HEK293 (cell line): Measurements from ENCODE around the gene KLK6.
A peak's percentile ranks its signal among the peaks of the same experiment; 100 is the strongest.

ENCODE experiments used
- CTCF ChIA-PET: fragments of 350-600 bp; formaldehyde crosslinking; extraction: SDS; loops from one replicate; lab custom pipeline; 2021; ENCODE audit warnings: antibody characterized with exemption; lab: Yijun Ruan, JAX
- POLR2A ChIA-PET: fragments of 300-600 bp; formaldehyde crosslinking; extraction: SDS; loops from one replicate; lab custom pipeline; 2020; ENCODE audit warnings: antibody characterized with exemption, inconsistent platforms; lab: Yijun Ruan, JAX
- H3K27ac ChIP-seq: fragments of 200-500 bp; sonication (Bioruptor generic); 2 replicates; pipeline ENCODE4 v1.5.1; 2014; ENCODE audit warnings: low read depth, low read length, control low read depth, inconsistent platforms; ENCODE audit errors: extremely low read depth
- H3K36me3 ChIP-seq, 2 experiments: fragments of 200-500 bp in 1 of 2; sonication (Bioruptor generic) in 1 of 2; 1 replicate in 1 of 2; 2 replicates in 1 of 2; pipeline ENCODE4 v1.5.1; 2014 to 2017; ENCODE audit warnings: inconsistent platforms in 2 of 2, low read length in 2 of 2; ENCODE audit not compliant: control insufficient read depth in 2 of 2, insufficient read depth in 1 of 2
- H3K4me1 ChIP-seq: fragments of 200-500 bp; sonication (Bioruptor generic); 2 replicates; pipeline ENCODE4 v1.5.1; 2014; ENCODE audit warnings: mild to moderate bottlenecking, low read length, inconsistent platforms; ENCODE audit not compliant: control insufficient read depth, insufficient read depth
- H3K4me3 ChIP-seq: 2 replicates; pipeline ENCODE4 v1.5.1; 2011; ENCODE audit warnings: low read depth, mild to moderate bottlenecking, control low read depth, low read length, moderate library complexity
- H3K9me3 ChIP-seq: fragments of 200-500 bp; sonication (Bioruptor generic); 2 replicates; pipeline ENCODE4 v1.5.1; 2014; ENCODE audit warnings: low read depth, low read length, inconsistent platforms; ENCODE audit not compliant: control insufficient read depth, insufficient read depth
- ATF2 ChIP-seq: fragments of 450-650 bp; formaldehyde crosslinking; IDR thresholded peaks from 2 replicates; pipeline ENCODE4 v1.5.1; 2016; ENCODE audit warnings: missing biosample characterization, missing genetic modification characterization, low read depth
- GFI1B ChIP-seq: fragments of 450-650 bp; formaldehyde crosslinking; IDR thresholded peaks from 2 replicates; pipeline ENCODE4 v1.5.1; 2016; ENCODE audit warnings: missing biosample characterization, missing genetic modification characterization
- INSM2 ChIP-seq: fragments of 450-650 bp; formaldehyde crosslinking; IDR thresholded peaks from 2 replicates; pipeline ENCODE4 v1.5.1; 2016; ENCODE audit warnings: missing biosample characterization, missing genetic modification characterization
- KLF1 ChIP-seq: fragments of 450-650 bp; formaldehyde crosslinking; IDR thresholded peaks from 2 replicates; pipeline ENCODE4 v1.5.1; 2016; ENCODE audit warnings: missing biosample characterization, missing genetic modification characterization
- KLF16 ChIP-seq: fragments of 450-650 bp; formaldehyde crosslinking; IDR thresholded peaks from 2 replicates; pipeline ENCODE4 v1.5.1; 2017; ENCODE audit warnings: missing biosample characterization, missing genetic modification characterization
- KLF7 ChIP-seq: fragments of 450-650 bp; formaldehyde crosslinking; IDR thresholded peaks from 2 replicates; pipeline ENCODE4 v1.5.1; 2016; ENCODE audit warnings: missing biosample characterization, missing genetic modification characterization, borderline replicate concordance
- OVOL3 ChIP-seq: fragments of 450-650 bp; formaldehyde crosslinking; IDR thresholded peaks from 2 replicates; pipeline ENCODE4 v1.5.1; 2016; ENCODE audit warnings: missing biosample characterization, missing genetic modification characterization
- SP3 ChIP-seq: fragments of 450-650 bp; formaldehyde crosslinking; IDR thresholded peaks from 2 replicates; pipeline ENCODE4 v1.5.1; 2016; ENCODE audit warnings: missing biosample characterization, missing genetic modification characterization
- ZBTB1 ChIP-seq: fragments of 450-650 bp; formaldehyde crosslinking; IDR thresholded peaks from 2 replicates; pipeline ENCODE4 v1.5.1; 2016; ENCODE audit warnings: missing biosample characterization, missing genetic modification characterization
- ZNF112 ChIP-seq: fragments of 450-650 bp; formaldehyde crosslinking; IDR thresholded peaks from 2 replicates; pipeline ENCODE4 v1.5.0; 2017; ENCODE audit warnings: missing biosample characterization, missing genetic modification characterization
- ZNF114 ChIP-seq: fragments of 450-650 bp; formaldehyde crosslinking; IDR thresholded peaks from 2 replicates; pipeline ENCODE4 v1.5.0; 2017; ENCODE audit warnings: missing biosample characterization, missing genetic modification characterization
- ZNF121 ChIP-seq: fragments of 450-650 bp; formaldehyde crosslinking; IDR thresholded peaks from 2 replicates; pipeline ENCODE4 v1.5.1; 2016; ENCODE audit warnings: missing biosample characterization, missing genetic modification characterization
- ZNF148 ChIP-seq: fragments of 450-650 bp; formaldehyde crosslinking; IDR thresholded peaks from 2 replicates; pipeline ENCODE4 v1.5.0; 2017; ENCODE audit warnings: missing biosample characterization, missing genetic modification characterization, borderline replicate concordance
- ZNF157 ChIP-seq: fragments of 450-650 bp; formaldehyde crosslinking; IDR thresholded peaks from 2 replicates; pipeline ENCODE4 v1.5.1; 2016; ENCODE audit warnings: missing biosample characterization, missing genetic modification characterization
- ZNF202 ChIP-seq: fragments of 450-650 bp; formaldehyde crosslinking; IDR thresholded peaks from 2 replicates; pipeline ENCODE4 v1.5.1; 2016; ENCODE audit warnings: missing biosample characterization, missing genetic modification characterization, borderline replicate concordance
- ZNF223 ChIP-seq: fragments of 450-650 bp; formaldehyde crosslinking; IDR thresholded peaks from 2 replicates; pipeline ENCODE4 v1.5.1; 2016; ENCODE audit warnings: missing biosample characterization, missing genetic modification characterization
- ZNF324 ChIP-seq: fragments of 450-650 bp; formaldehyde crosslinking; IDR thresholded peaks from 2 replicates; pipeline ENCODE4 v1.5.1; 2016; ENCODE audit warnings: missing biosample characterization, missing genetic modification characterization
- ZNF404 ChIP-seq: fragments of 450-650 bp; formaldehyde crosslinking; IDR thresholded peaks from 2 replicates; pipeline ENCODE4 v1.5.1; 2017; ENCODE audit warnings: missing biosample characterization, missing genetic modification characterization
- ZNF423 ChIP-seq: fragments of 450-650 bp; formaldehyde crosslinking; IDR thresholded peaks from 2 replicates; pipeline ENCODE4 v1.5.1; 2016; ENCODE audit warnings: missing biosample characterization, missing genetic modification characterization
- ZNF501 ChIP-seq: fragments of 450-650 bp; formaldehyde crosslinking; IDR thresholded peaks from 2 replicates; pipeline ENCODE4 v1.5.1; 2016; ENCODE audit warnings: missing biosample characterization, missing genetic modification characterization
- ZNF518A ChIP-seq: fragments of 450-650 bp; formaldehyde crosslinking; conservative IDR thresholded peaks from 2 replicates; pipeline ENCODE4 v1.5.1; 2016; ENCODE audit warnings: low read depth, missing biosample characterization, missing genetic modification characterization
- ZNF521 ChIP-seq: fragments of 450-650 bp; formaldehyde crosslinking; IDR thresholded peaks from 2 replicates; pipeline ENCODE4 v1.5.1; 2017; ENCODE audit warnings: missing biosample characterization, mild to moderate bottlenecking, missing genetic modification characterization
- ZNF639 ChIP-seq: fragments of 450-650 bp; formaldehyde crosslinking; IDR thresholded peaks from 2 replicates; pipeline ENCODE4 v1.5.1; 2016; ENCODE audit warnings: missing biosample characterization, missing genetic modification characterization
- ZNF670 ChIP-seq: fragments of 450-650 bp; formaldehyde crosslinking; IDR thresholded peaks from 2 replicates; pipeline ENCODE4 v1.5.1; 2016; ENCODE audit warnings: missing biosample characterization, missing genetic modification characterization, low read depth
- ZNF701 ChIP-seq: fragments of 450-650 bp; formaldehyde crosslinking; IDR thresholded peaks from 2 replicates; pipeline ENCODE4 v1.5.1; 2016; ENCODE audit warnings: missing biosample characterization, missing genetic modification characterization

Gene KLK6

GRCh38 chr19:51003316-51003715 lies 33.9 kb upstream of the KLK6 start (continued):
- TF ChIP-seq ZNF639 (tag by site-specific recombination) (no peak), ZBTB1 (tag by site-specific recombination) (no peak)

GRCh38 chr19:51002542-51003311 lies 33.3 kb upstream of the KLK6 start:
- no peaks in the 10 kb centered on the region for H3K36me3 ChIP-seq
- no peaks in the 10 kb centered on the region for H3K9me3 ChIP-seq
- CTCF ChIA-PET: interaction anchor here (0.6 to 0.9 kb wide), 5 partner anchors 19 to 188 kb away, joined by 3 to 4 read pairs (median 3); no protein-coding TSS in a partner anchor
- no peak overlapping the region for H3K27ac ChIP-seq
- H3K4me1 ChIP-seq: no peaks in the 10 kb centered on the region
- POLR2A ChIA-PET: interaction anchor here (0.8 to 0.9 kb wide), 2 partner anchors 8 to 15 kb away, joined by 3 to 4 read pairs; no protein-coding TSS in a partner anchor
- no peak overlapping the region for H3K4me3 ChIP-seq
- TF ChIP-seq ZNF324 (tag by site-specific recombination) (no peak), KLF1 (tag by site-specific recombination) (peak; percentile 86), KLF16 (tag by site-specific recombination) (no peak), SP3 (tag by site-specific recombination) (peak; percentile 30; the same call in 1 of the 2 replicates), ZNF701 (tag by site-specific recombination) (no peak), ZNF404 (tag by site-specific recombination) (no peak), INSM2 (tag by site-specific recombination) (no peak), ZNF121 (tag by site-specific recombination) (no peak), KLF7 (no peak), ZNF157 (no peak), ZNF148 (tag by site-specific recombination) (no peak), ZNF202 (tag by site-specific recombination) (no peak), ZNF518A (no peak), ZNF112 (tag by site-specific recombination) (no peak), ZNF114 (tag by site-specific recombination) (no peak), ATF2 (0 out of 2 replicates have a peak, but pooled peaks have one; percentile 44), ZNF501 (tag by site-specific recombination) (no peak), ZNF670 (tag by site-specific recombination) (no peak), ZNF521 (tag by site-specific recombination) (no peak), ZNF423 (tag by site-specific recombination) (no peak), ZNF223 (tag by site-specific recombination) (no peak), OVOL3 (tag by site-specific recombination) (no peak), GFI1B (tag by site-specific recombination) (no peak)
